Measurements from ENCODE around the gene ROR1. TPM values are rescaled to one million over a fixed set of nuclear protein-coding genes. Genes with fewer than 3 reads are reported as not detected.

Gene ROR1
- total RNA-seq, 5 donors from 2014 or later (not counting 1 experiment from before 2014, with no cell fraction given): 0.15 to 2.0 (median 0.33) TPM; not detected in 1

DNA sequence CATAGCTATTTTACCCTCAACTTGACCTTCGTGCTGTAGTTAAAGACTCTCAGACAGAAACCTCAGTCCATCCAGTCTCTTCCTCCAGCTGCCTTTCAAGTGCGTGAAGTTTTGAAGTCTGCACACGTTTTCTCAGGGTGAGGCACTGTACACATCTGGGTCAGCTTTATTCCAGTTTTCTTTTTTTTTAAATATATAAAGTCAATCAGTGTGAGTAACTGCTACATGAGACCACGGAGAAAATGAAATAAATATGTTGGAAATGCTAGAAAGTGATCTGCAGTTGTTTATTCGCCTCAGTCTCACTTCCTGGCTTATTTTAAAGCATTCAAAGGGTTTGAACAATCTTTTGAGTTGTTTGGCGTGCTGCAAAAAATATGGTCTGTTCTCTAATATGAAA is 135.7 kb downstream of the ROR1 start:
- 90% methylated on average over 2 of the region's 6 CpGs for whole genome bisulfite sequencing (ENCODE audit: insufficient coverage)

DNA sequence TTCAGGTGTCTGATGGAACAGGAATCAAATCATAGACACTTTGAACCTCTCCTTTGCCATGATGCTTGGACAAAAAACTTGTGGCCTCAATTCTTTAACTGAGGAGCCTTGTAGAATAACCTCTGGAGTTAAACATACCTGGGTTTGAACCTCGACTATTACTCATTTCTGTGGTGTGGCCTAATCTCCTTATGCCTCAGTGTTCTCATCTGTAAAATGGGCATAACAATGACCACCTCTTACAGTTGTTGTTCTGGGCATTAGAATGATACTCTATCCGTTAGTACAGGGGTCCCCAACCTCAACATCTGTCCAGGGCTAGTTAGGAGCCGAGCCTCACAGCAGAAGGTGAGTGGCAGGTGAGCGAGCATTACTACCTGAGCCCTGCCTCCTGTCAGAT is 137.2 kb downstream of the ROR1 start:
- Histone ChIP-seq H3K9me3 (no peaks in the 10 kb centered on the region), H3K36me3 (ENCODE audit: control insufficient read depth in 2 of 2, extremely low read depth in 1 of 2, insufficient read depth in 1 of 2, low read length in 1 of 2) (no peaks in the 10 kb centered on the region), H3K27me3 (replicated peaks in 1 of 2; ENCODE audit: control insufficient read depth in 2 of 2, extremely low read depth in 1 of 2, insufficient read depth in 2 of 2, low read length in 1 of 2) (peaks cover 0 to 6% of the 10 kb centered on the region in 2 experiments), H3K4me3 (ENCODE audit: control insufficient read depth in 1 of 2, extremely low read depth in 1 of 2, low read length in 1 of 2) (no peak overlapping the region), H3K4me1 (ENCODE audit: control insufficient read depth in 1 of 2, extremely low read depth in 1 of 2, insufficient read depth in 2 of 2, low read length in 2 of 2) (no peaks in the 10 kb centered on the region), H3K27ac (ENCODE audit: low read length) (no peak overlapping the region)
- DNase-seq: no peak
- Mint-ChIP-seq H3K36me3 (no peaks in the 10 kb centered on the region), H3K4me3 (no peak overlapping the region), H3K4me1 (no peaks in the 10 kb centered on the region), H3K27me3 (peaks cover 9 to 10% of the 10 kb centered on the region in 2 donors), H3K27ac (no peak overlapping the region), H3K9me3 (no peaks in the 10 kb centered on the region)
- 48% methylated on average over 3 of the region's 4 CpGs for WGBS (ENCODE audit: insufficient coverage)
- ChIA-PET POLR2A (no interaction called here), CTCF (no interaction called here)
- ATAC-seq (replicated peaks in 1 of 4): no peak

More for the DNA sequence above, 135.7 kb downstream of the ROR1 start:
- ATAC-seq (replicated peaks in 1 of 4): no peak
- Histone ChIP-seq H3K36me3 (ENCODE audit: control insufficient read depth in 2 of 2, extremely low read depth in 1 of 2, insufficient read depth in 1 of 2, low read length in 1 of 2) (no peaks in the 10 kb centered on the region), H3K4me1 (ENCODE audit: control insufficient read depth in 1 of 2, extremely low read depth in 1 of 2, insufficient read depth in 2 of 2, low read length in 2 of 2) (no peaks in the 10 kb centered on the region), H3K27me3 (replicated peaks in 1 of 2; ENCODE audit: control insufficient read depth in 2 of 2, extremely low read depth in 1 of 2, insufficient read depth in 2 of 2, low read length in 1 of 2) (peaks cover 0 to 6% of the 10 kb centered on the region in 2 experiments), H3K9me3 (no peaks in the 10 kb centered on the region), H3K4me3 (ENCODE audit: control insufficient read depth in 1 of 2, extremely low read depth in 1 of 2, low read length in 1 of 2) (no peak overlapping the region), H3K27ac (ENCODE audit: low read length) (no peak overlapping the region)
- Mint-ChIP-seq H3K4me3 (no peak overlapping the region), H3K36me3 (no peaks in the 10 kb centered on the region), H3K4me1 (no peaks in the 10 kb centered on the region), H3K27ac (no peak overlapping the region), H3K27me3 (peaks cover 9 to 10% of the 10 kb centered on the region in 2 donors), H3K9me3 (no peaks in the 10 kb centered on the region)
- DNase-seq: no peak
- CTCF ChIA-PET: no interaction called here
- POLR2A ChIA-PET: interaction anchor here in 1 of 2 donors (0.6 kb wide), 1 partner anchor 29 kb away, joined by 3 read pairs; no protein-coding TSS in a partner anchor

DNA sequence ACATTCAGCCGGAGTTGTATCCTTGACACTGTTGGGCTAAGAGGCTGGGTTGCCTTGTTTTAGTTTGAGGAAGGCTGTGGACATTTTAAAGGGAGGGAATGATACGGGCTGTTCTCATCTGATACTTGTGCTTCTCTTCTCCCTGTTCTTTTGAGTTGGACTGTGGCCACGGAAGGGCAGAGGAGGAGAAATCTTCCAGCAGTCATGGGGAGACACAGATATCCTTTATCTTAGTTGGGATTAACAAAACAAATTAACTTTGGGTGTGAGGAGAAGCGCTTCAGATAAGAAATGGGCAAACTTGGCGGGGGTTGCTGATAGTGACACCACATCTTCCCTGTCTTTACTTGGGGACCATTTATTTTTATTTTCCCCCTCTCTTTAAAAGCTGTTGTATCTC is 138.8 kb downstream of the ROR1 start:
- H3K36me3 Mint-ChIP-seq: no peaks in the 10 kb centered on the region

DNA sequence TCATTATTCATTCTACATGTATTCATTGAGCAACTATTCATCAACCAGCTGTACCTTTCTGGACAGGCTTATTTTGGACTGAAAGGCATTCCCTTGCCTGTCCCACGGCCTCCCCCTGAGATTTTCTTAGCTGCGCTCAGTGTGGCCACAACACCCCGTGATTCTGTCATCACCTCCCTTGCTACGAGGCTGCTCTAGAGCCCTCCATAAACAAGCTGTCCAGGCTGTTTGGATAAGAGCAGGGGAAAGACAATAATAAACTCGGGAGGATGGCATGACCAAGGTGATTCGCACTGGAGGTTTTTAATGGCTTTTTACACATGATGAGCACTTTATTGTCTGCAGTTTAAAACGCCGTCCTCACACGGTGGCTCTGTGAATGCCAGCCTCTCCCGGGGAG is 139.7 kb downstream of the ROR1 start:
- Histone ChIP-seq H3K9me3 (no peaks in the 10 kb centered on the region), H3K27me3 (replicated peaks in 1 of 2; ENCODE audit: control insufficient read depth in 2 of 2, extremely low read depth in 1 of 2, insufficient read depth in 2 of 2, low read length in 1 of 2) (peaks cover 0 to 8% of the 10 kb centered on the region in 2 experiments), H3K4me1 (ENCODE audit: control insufficient read depth in 1 of 2, extremely low read depth in 1 of 2, insufficient read depth in 2 of 2, low read length in 2 of 2) (no peaks in the 10 kb centered on the region), H3K36me3 (ENCODE audit: control insufficient read depth in 2 of 2, extremely low read depth in 1 of 2, insufficient read depth in 1 of 2, low read length in 1 of 2) (no peaks in the 10 kb centered on the region), H3K27ac (ENCODE audit: low read length) (no peak overlapping the region), H3K4me3 (ENCODE audit: control insufficient read depth in 1 of 2, extremely low read depth in 1 of 2, low read length in 1 of 2) (no peak overlapping the region)
- 83% methylated on average over 9 of the region's 10 CpGs for WGBS (ENCODE audit: insufficient coverage)
- H3K27ac Mint-ChIP-seq: no peak overlapping the region
- ChIA-PET POLR2A (no interaction called here), CTCF (no interaction called here)
- no peaks in the 10 kb centered on the region for H3K9me3 Mint-ChIP-seq
- H3K36me3 Mint-ChIP-seq: no peaks in the 10 kb centered on the region
- no peak overlapping the region for H3K4me3 Mint-ChIP-seq
- no peak for DNase-seq
- H3K4me1 Mint-ChIP-seq: no peaks in the 10 kb centered on the region
- peaks cover 9 to 12% of the 10 kb centered on the region in 2 donors for H3K27me3 Mint-ChIP-seq
- no peak for ATAC-seq (replicated peaks in 1 of 4)

More for the DNA sequence above, 138.8 kb downstream of the ROR1 start:
- peaks cover 9 to 12% of the 10 kb centered on the region in 2 donors for H3K27me3 Mint-ChIP-seq
- POLR2A ChIA-PET: no interaction called here
- ATAC-seq (replicated peaks in 1 of 4) (no peak), DNase-seq (no peak)
- Histone ChIP-seq H3K36me3 (ENCODE audit: control insufficient read depth in 2 of 2, extremely low read depth in 1 of 2, insufficient read depth in 1 of 2, low read length in 1 of 2) (no peaks in the 10 kb centered on the region), H3K27me3 (replicated peaks in 1 of 2; ENCODE audit: control insufficient read depth in 2 of 2, extremely low read depth in 1 of 2, insufficient read depth in 2 of 2, low read length in 1 of 2) (peaks cover 0 to 7% of the 10 kb centered on the region in 2 experiments), H3K9me3 (no peaks in the 10 kb centered on the region), H3K4me3 (ENCODE audit: control insufficient read depth in 1 of 2, extremely low read depth in 1 of 2, low read length in 1 of 2) (no peak overlapping the region), H3K4me1 (ENCODE audit: control insufficient read depth in 1 of 2, extremely low read depth in 1 of 2, insufficient read depth in 2 of 2, low read length in 2 of 2) (no peaks in the 10 kb centered on the region), H3K27ac (ENCODE audit: low read length) (no peak overlapping the region)
- H3K4me1 Mint-ChIP-seq: no peaks in the 10 kb centered on the region
- H3K27ac Mint-ChIP-seq: no peak overlapping the region
- WGBS (ENCODE audit: insufficient coverage): 88% methylated on average over 1 of the region's 5 CpGs
- H3K9me3 Mint-ChIP-seq: no peaks in the 10 kb centered on the region
- H3K4me3 Mint-ChIP-seq: no peak overlapping the region
- CTCF ChIA-PET: interaction anchor here in 1 of 2 donors (0.5 kb wide), 1 partner anchor 222 kb away, joined by 3 read pairs; no protein-coding TSS in a partner anchor

DNA sequence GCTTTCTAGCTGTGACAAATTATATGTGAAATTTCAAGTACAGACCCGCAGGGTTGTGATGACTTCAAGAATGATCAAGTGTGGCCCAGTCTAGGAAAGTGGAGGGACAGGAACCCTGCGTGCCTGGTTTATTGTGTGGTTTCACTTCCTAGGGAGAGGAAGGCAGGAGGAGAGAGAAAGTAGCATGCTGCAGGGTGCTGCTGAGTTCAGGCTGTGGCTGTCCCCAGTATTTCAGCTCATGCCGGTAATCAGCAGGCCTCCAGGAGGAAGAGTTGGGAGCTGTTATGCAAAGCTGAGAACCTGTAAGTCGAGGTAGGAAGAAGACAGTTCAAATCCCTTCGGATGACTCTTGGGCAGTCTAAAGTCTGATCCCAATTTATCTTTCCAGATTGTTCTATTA is 140.4 kb downstream of the ROR1 start:
- CTCF ChIA-PET: no interaction called here
- 69% methylated on average over 3 of the region's 5 CpGs for WGBS (ENCODE audit: insufficient coverage)

DNA sequence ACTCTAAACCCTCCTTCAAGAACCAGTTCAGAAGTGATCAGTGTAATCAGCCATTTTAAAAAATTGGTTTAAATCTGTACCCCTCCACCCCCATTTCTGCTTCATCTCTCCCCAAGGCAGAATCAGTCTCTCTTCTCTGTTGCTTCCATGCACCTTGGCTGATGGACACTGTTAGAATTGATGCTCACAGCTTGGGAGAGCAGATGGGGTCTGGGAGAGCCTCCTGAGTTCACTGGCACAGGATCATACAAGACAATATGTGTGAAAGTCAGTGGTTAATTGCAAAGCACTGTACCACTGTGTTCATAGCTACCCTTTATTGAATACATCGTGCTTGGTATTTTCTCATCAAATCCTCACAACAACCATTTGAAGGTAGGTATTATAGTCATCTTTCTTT is 140.9 kb downstream of the ROR1 start:
- Mint-ChIP-seq H3K27ac (no peak overlapping the region), H3K9me3 (no peaks in the 10 kb centered on the region), H3K27me3 (peaks cover 9 to 12% of the 10 kb centered on the region in 2 donors), H3K4me3 (no peak overlapping the region), H3K4me1 (no peaks in the 10 kb centered on the region), H3K36me3 (no peaks in the 10 kb centered on the region)
- Histone ChIP-seq H3K4me3 (ENCODE audit: control insufficient read depth in 1 of 2, extremely low read depth in 1 of 2, low read length in 1 of 2) (no peak overlapping the region), H3K4me1 (ENCODE audit: control insufficient read depth in 1 of 2, extremely low read depth in 1 of 2, insufficient read depth in 2 of 2, low read length in 2 of 2) (no peaks in the 10 kb centered on the region), H3K27ac (ENCODE audit: low read length) (no peak overlapping the region), H3K9me3 (no peaks in the 10 kb centered on the region), H3K36me3 (ENCODE audit: control insufficient read depth in 2 of 2, extremely low read depth in 1 of 2, insufficient read depth in 1 of 2, low read length in 1 of 2) (no peaks in the 10 kb centered on the region), H3K27me3 (replicated peaks in 1 of 2; ENCODE audit: control insufficient read depth in 2 of 2, extremely low read depth in 1 of 2, insufficient read depth in 2 of 2, low read length in 1 of 2) (peaks cover 0 to 5% of the 10 kb centered on the region in 2 experiments)
- WGBS (ENCODE audit: insufficient coverage): no CpG with 5 or more reads among the region's 1 CpG
- ChIA-PET POLR2A (no interaction called here), CTCF (interaction anchor here (0.6 to 0.7 kb wide), 2 partner anchors 223 to 1780 kb away, joined by 3 read pairs; no protein-coding TSS in a partner anchor)
- ATAC-seq (replicated peaks in 1 of 4) (no peak), DNase-seq (no peak)

More for the DNA sequence above, 140.4 kb downstream of the ROR1 start:
- Histone ChIP-seq H3K9me3 (no peaks in the 10 kb centered on the region), H3K4me3 (ENCODE audit: control insufficient read depth in 1 of 2, extremely low read depth in 1 of 2, low read length in 1 of 2) (no peak overlapping the region), H3K4me1 (ENCODE audit: control insufficient read depth in 1 of 2, extremely low read depth in 1 of 2, insufficient read depth in 2 of 2, low read length in 2 of 2) (no peaks in the 10 kb centered on the region), H3K27ac (ENCODE audit: low read length) (no peak overlapping the region), H3K27me3 (replicated peaks in 1 of 2; ENCODE audit: control insufficient read depth in 2 of 2, extremely low read depth in 1 of 2, insufficient read depth in 2 of 2, low read length in 1 of 2) (peaks cover 0 to 5% of the 10 kb centered on the region in 2 experiments), H3K36me3 (ENCODE audit: control insufficient read depth in 2 of 2, extremely low read depth in 1 of 2, insufficient read depth in 1 of 2, low read length in 1 of 2) (no peaks in the 10 kb centered on the region)
- Mint-ChIP-seq H3K9me3 (no peaks in the 10 kb centered on the region), H3K27ac (no peak overlapping the region), H3K4me1 (no peaks in the 10 kb centered on the region), H3K4me3 (no peak overlapping the region), H3K36me3 (no peaks in the 10 kb centered on the region), H3K27me3 (peaks cover 9 to 12% of the 10 kb centered on the region in 2 donors)
- DNase-seq: no peak
- no peak for ATAC-seq (replicated peaks in 1 of 4)
- POLR2A ChIA-PET: no interaction called here

DNA sequence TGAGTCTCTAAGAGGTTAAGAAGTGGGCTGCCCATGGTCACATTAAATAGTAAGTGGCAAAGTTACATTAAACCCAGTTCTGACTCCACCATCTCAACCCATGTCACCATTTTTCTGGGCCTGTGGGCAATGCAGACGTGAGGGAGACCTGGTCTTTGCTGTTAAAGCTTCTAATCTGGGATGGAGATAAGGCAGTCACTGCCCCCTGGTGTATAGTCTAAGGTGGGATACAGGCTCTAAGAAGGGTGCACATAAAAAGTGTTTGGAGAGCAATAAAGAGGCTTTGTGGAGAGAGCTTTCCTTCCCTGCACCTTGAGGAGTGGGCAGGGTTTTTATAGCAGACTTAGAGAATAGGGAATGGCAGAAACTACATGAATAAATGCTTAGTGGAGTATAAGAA is 141.3 kb downstream of the ROR1 start:
- H3K9me3 ChIP-seq: no peaks in the 10 kb centered on the region
- ATAC-seq (replicated peaks in 1 of 4) (no peak), DNase-seq (peak in 1 of 35 experiments; percentile 5)
- no peak overlapping the region for H3K27ac ChIP-seq (ENCODE audit: low read length)
- CTCF ChIA-PET: interaction anchor here (0.6 to 0.7 kb wide), 2 partner anchors 223 to 1781 kb away, joined by 3 read pairs; no protein-coding TSS in a partner anchor
- Mint-ChIP-seq H3K36me3 (no peaks in the 10 kb centered on the region), H3K4me1 (no peaks in the 10 kb centered on the region), H3K27me3 (peaks cover 9 to 12% of the 10 kb centered on the region in 2 donors), H3K4me3 (no peak overlapping the region), H3K27ac (no peak overlapping the region), H3K9me3 (no peaks in the 10 kb centered on the region)
- POLR2A ChIA-PET: no interaction called here
- no CpG with 5 or more reads among the region's 1 CpG for WGBS (ENCODE audit: insufficient coverage)
- peaks cover 0 to 5% of the 10 kb centered on the region in 2 experiments for H3K27me3 ChIP-seq (replicated peaks in 1 of 2; ENCODE audit: control insufficient read depth in 2 of 2, extremely low read depth in 1 of 2, insufficient read depth in 2 of 2, low read length in 1 of 2)
- H3K4me3 ChIP-seq (ENCODE audit: control insufficient read depth in 1 of 2, extremely low read depth in 1 of 2, low read length in 1 of 2): no peak overlapping the region
- no peaks in the 10 kb centered on the region for H3K4me1 ChIP-seq (ENCODE audit: control insufficient read depth in 1 of 2, extremely low read depth in 1 of 2, insufficient read depth in 2 of 2, low read length in 2 of 2)
- no peaks in the 10 kb centered on the region for H3K36me3 ChIP-seq (ENCODE audit: control insufficient read depth in 2 of 2, extremely low read depth in 1 of 2, insufficient read depth in 1 of 2, low read length in 1 of 2)
